ENCODE measurements around the gene PIR.

DNA sequence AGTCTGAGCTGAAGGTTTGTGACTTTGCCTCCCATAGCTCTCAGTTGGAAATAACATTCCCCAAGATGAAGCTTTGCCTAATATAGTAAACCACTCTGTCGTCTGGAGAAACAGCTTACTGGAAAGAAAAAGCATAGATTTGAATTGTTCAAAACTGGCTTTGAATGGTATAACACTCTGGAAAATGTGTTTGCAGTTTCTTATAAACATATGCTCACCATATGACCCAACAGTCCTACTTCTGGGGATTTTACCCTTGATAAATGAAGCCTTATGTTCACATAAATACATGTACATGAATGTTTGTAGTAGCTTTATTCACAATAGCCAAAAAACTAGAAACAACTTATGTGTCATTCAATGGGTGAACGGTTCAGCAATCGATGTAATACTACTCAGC, 119.2 kb downstream of the PIR start:
- TF ChIP-seq POLR2A (IDR thresholded peaks at IDR 0.05): no peak
- TF ChIP-seq, protein P1, sequence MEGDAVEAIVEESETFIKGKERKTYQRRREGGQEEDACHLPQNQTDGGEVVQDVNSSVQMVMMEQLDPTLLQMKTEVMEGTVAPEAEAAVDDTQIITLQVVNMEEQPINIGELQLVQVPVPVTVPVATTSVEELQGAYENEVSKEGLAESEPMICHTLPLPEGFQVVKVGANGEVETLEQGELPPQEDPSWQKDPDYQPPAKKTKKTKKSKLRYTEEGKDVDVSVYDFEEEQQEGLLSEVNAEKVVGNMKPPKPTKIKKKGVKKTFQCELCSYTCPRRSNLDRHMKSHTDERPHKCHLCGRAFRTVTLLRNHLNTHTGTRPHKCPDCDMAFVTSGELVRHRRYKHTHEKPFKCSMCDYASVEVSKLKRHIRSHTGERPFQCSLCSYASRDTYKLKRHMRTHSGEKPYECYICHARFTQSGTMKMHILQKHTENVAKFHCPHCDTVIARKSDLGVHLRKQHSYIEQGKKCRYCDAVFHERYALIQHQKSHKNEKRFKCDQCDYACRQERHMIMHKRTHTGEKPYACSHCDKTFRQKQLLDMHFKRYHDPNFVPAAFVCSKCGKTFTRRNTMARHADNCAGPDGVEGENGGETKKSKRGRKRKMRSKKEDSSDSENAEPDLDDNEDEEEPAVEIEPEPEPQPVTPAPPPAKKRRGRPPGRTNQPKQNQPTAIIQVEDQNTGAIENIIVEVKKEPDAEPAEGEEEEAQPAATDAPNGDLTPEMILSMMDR (IDR thresholded peaks at IDR 0.05): no peak
